Nephron progenitor cell (in vitro differentiated cells): Measurements from ENCODE around the gene LRRC8E.

ENCODE experiments used
- DNase-seq: peaks from one replicate; pipeline ENCODE4 v3.0.0; 2021
- H3K27ac Mint-ChIP-seq: 2 replicates; pipeline ENCODE4 v1.8.0; 2021; ENCODE audit warnings: mild to moderate bottlenecking, moderate library complexity, mixed read lengths
- H3K27me3 Mint-ChIP-seq: 2 replicates; pipeline ENCODE4 v1.8.0; 2021; ENCODE audit warnings: mild to moderate bottlenecking, low read depth, mixed read lengths; ENCODE audit not compliant: poor library complexity
- H3K36me3 Mint-ChIP-seq: 2 replicates; pipeline ENCODE4 v1.8.0; 2021; ENCODE audit warnings: low read depth, mixed read lengths
- H3K4me1 Mint-ChIP-seq: 2 replicates; pipeline ENCODE4 v1.8.0; 2021; ENCODE audit warnings: mixed read lengths
- H3K4me3 Mint-ChIP-seq: 2 replicates; pipeline ENCODE4 v1.8.0; 2021; ENCODE audit warnings: mild to moderate bottlenecking, moderate library complexity, mixed read lengths
- H3K9me3 Mint-ChIP-seq: 2 replicates; pipeline ENCODE4 v1.8.0; 2021; ENCODE audit warnings: mild to moderate bottlenecking, moderate library complexity, mixed read lengths
- TF ChIP-seq, protein P1 (sequence below): fragments of 200-600 bp; sonication (generic); IDR thresholded peaks from 2 replicates; pipeline ENCODE4 v1.5.0; 2021; ENCODE audit warnings: antibody characterized with exemption

LRRC8E gene

GRCh38 chr19:7888145-7888825 is at the start of gene LRRC8E:
LRRC8E (plus strand) TSS chr19:7888510; CDS start chr19:7895604, 7,094 bp downstream.
- TF ChIP-seq, protein P1, sequence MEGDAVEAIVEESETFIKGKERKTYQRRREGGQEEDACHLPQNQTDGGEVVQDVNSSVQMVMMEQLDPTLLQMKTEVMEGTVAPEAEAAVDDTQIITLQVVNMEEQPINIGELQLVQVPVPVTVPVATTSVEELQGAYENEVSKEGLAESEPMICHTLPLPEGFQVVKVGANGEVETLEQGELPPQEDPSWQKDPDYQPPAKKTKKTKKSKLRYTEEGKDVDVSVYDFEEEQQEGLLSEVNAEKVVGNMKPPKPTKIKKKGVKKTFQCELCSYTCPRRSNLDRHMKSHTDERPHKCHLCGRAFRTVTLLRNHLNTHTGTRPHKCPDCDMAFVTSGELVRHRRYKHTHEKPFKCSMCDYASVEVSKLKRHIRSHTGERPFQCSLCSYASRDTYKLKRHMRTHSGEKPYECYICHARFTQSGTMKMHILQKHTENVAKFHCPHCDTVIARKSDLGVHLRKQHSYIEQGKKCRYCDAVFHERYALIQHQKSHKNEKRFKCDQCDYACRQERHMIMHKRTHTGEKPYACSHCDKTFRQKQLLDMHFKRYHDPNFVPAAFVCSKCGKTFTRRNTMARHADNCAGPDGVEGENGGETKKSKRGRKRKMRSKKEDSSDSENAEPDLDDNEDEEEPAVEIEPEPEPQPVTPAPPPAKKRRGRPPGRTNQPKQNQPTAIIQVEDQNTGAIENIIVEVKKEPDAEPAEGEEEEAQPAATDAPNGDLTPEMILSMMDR: no peak
- Mint-ChIP-seq H3K27ac (no peak within 1 kb of the TSS), H3K4me3 (peak within 1 kb of the TSS; percentile 57), H3K36me3 (no peaks in the 10 kb centered on the region), H3K27me3 (peaks cover 69% of the 10 kb centered on the region), H3K9me3 (no peaks in the 10 kb centered on the region), H3K4me1 (peaks cover 10% of the 10 kb centered on the region)
- peak; percentile 86 for DNase-seq

GRCh38 chr19:7839476-7839875 is 48.8 kb upstream of the LRRC8E start:
- DNase-seq: no peak
- Mint-ChIP-seq H3K36me3 (no peaks in the 10 kb centered on the region), H3K27me3 (peaks cover 26% of the 10 kb centered on the region), H3K4me3 (no peak overlapping the region), H3K4me1 (no peaks in the 10 kb centered on the region), H3K27ac (no peak overlapping the region), H3K9me3 (no peaks in the 10 kb centered on the region)
- TF ChIP-seq, protein P1: no peak

GRCh38 chr19:7840629-7841028 is 47.7 kb upstream of the LRRC8E start:
- TF ChIP-seq, protein P1: no peak
- DNase-seq: no peak
- H3K4me3 Mint-ChIP-seq: no peak overlapping the region
- no peaks in the 10 kb centered on the region for H3K36me3 Mint-ChIP-seq
- peaks cover 28% of the 10 kb centered on the region for H3K27me3 Mint-ChIP-seq
- no peak overlapping the region for H3K27ac Mint-ChIP-seq
- no peaks in the 10 kb centered on the region for H3K9me3 Mint-ChIP-seq
- H3K4me1 Mint-ChIP-seq: no peaks in the 10 kb centered on the region

DNA sequence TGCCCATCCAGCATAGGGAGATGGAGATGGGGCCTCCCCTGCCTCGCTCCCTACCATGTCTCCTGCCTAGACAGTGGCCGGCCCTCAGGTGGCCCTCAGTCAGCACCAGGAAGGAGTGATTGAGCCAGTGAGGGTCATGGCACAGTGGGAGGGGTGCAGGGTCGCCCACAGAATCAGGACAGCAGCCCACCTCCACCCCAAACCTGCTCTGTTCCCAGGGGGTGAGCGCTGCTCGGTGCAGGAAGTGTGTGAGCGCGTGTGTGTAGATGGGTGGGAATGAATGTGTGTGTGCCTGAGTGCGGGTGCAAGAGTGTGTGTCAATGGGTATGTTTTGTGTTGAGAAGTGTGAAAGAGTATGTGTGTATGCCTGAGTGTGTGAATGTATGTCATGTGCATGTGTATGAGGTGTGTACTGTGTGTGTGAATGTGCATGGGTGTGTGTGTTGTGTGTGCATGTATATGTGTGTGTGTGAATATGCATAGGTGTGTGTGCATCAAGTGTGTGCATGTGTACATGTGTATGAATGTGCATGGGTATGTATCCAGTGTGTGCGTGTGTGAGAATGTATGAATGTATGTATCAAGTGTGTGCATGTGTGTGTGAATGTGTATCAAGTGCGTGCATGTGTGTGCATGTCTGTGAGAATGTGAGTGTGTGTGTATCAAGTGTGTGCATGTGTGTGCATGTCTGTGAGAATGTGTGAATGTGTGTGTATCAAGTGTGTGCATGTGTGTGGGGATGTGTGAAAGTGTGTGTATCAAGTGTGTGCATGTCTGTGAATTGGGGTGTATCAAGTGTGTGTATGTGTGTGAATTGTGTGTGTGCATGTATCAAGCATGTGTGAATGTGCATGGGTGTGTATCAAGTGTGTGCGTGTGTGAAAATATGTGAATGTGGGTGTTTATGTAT is 46.3 kb upstream of the LRRC8E start:
- no peak for DNase-seq
- Mint-ChIP-seq H3K27me3 (peaks cover 25% of the 10 kb centered on the region), H3K27ac (no peak overlapping the region), H3K4me3 (no peak overlapping the region), H3K36me3 (no peaks in the 10 kb centered on the region), H3K9me3 (no peaks in the 10 kb centered on the region), H3K4me1 (no peaks in the 10 kb centered on the region)
- TF ChIP-seq, protein P1: no peak

- no peak for DNase-seq
- Mint-ChIP-seq H3K4me1 (no peaks in the 10 kb centered on the region), H3K27me3 (peaks cover 22% of the 10 kb centered on the region), H3K36me3 (no peaks in the 10 kb centered on the region), H3K4me3 (no peak overlapping the region), H3K9me3 (no peaks in the 10 kb centered on the region), H3K27ac (no peak overlapping the region)
- TF ChIP-seq, protein P1: no peak
Observed at GRCh38 chr19:7842661-7843294, 45.5 kb upstream of the LRRC8E start.
